Activated CD4-positive, alpha-beta T cell treated with anti-CD3 and anti-CD28 coated beads for 48 hours (primary cell): ENCODE results near the gene DLL4.
A peak's percentile ranks its signal among the peaks of the same experiment; 100 is the strongest.

Source experiments
- DNase-seq: peaks from one replicate; pipeline ENCODE4 v3.0.0-alpha.2; 2020

Gene DLL4

DNA sequence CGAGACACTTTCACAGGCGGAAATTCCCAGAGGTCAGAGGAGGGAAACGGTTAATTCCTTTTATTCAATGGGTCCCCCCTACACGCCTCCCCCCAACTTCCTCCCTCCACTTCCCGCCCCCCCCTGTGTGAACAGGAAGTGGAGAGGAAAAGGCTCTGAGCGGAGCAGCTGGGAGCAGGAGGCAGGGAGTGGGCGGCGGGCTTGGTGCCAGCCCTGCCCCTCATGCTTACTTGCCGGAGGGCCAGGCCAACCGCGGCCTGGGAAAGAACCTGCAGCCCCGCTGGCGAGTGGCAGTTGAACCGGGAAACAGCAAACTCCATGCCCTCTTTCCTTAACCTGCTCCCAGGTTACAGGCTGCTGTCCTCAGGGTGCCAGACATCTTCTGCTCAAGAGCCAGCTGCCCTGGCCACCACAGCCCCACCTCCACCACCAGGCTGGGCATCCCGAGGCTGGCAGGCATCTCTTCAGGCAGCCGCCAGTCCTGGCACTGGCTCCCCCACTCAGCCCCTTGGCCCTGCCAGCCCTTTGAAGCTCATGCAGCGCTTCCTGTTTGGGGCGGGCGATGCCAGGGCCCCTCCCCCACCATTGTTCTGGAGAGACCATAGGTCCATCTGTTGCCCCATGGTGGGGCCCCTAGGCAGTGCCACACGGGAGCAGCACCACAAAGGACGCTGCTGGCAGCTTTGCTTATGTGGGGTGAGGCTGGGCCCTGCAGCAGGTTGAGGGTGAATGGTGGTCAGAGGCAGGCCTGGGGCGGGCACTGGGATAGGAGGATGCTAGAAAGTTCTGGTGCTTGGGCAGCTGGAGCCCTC, 21.9 kb upstream of the DLL4 start:
- DNase-seq = peak; percentile 74

DNA sequence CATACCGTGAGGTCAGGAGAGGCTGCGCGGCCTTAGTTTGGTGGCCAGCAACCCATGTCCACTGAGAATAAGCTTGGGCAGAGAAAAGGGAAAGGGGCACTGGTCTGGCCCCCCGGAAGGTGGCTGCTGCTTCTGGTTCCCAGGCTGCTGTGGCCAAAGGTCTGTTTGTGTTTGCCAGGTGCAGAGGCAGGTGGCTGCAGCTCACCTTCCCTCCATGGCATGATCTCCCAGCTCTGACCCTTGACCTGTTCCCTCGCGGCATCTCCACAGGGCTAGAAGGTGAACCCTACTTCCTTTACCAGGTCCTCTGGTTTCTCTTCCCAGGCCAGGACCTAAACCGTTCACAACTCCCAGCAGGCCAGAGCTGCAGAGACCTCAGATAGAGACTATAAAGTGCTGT, 21.0 kb upstream of the DLL4 start:
- no peak for DNase-seq

DNA sequence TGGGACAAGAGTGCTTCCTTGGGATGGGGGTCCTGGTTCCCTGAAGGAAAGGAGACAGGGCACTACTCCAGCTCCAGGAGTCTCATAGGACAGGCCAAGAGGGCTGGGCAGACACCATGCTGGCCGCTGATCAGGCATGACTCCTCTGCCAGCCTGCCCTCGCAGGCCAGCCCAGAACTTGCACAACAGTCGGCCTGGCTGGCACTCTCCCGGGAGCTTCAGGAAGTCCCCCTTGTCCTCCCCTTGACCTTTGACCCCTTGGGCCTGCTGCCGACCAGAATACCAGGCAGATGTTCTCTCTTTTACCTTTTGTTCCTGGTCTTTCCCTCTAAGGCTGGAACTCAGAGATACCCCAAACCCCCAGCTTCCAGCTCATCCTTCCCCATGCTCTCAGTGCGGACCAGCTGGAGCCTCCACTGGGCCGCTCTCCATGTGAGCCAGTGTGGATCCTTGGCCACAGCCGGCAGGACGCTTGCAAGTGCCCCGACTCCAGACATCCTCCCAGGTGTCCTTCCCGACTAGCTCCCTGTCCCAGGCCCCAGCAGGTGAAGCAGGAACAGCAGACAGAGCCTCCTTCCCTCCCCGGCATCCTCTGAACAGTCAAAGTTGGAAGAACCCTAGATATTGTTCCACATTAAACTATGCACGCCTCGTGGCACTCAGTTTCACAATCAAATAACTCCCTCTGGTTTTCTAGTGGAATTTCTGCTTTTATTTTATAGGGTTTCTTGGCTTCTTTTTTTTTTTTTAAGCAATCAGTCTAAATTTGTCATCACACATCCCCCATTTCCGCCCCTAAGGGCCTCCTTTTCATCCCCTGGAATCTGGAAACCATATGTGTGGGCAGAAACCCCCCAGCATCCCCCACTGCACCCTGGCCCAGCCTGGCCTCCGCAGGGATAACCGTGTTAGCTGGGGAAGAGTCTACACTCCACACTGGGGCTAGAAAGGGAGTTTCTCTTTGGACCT, 19.2 kb upstream of the DLL4 start:
- DNase-seq = no peak

DNA sequence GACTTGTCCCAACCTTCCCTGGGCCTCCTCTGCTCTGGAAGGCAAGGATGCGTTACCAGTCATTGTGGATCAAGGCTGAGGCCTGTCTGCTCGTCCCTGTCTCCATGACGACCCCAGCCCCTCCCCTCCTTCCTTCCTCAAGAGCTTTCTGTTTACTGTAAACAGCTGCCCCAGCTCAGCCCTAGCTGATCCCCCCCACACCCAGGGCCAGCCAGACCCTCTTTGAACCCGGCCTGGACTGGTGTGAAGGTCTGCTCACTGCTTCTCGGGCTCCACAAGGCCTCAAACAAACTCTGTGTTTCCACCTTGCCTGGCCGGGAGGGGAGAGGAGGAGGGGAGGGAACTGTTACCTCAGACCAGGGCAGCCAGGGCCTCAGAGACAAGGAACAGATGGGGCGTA, 18.0 kb upstream of the DLL4 start:
- no peak for DNase-seq

DNA sequence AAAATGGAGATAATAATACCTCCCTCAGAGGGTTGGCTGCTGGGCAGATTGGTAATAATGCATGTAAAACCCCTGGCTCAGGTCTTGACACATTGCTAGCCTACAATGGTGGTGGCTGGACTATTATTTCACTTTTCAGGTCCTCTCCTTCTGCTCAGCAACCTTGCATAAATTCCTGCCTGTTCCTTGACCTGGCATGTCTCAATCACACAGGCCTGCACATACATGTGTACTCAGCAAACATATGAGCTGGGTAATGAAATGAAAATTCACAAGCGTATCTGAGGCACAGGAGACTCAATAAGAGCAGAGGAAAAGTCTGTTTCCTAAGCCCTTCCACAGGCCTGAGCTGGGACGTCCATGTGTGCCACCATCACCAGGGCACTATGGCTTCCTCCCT, 17.4 kb upstream of the DLL4 start:
- DNase-seq = no peak

DNA sequence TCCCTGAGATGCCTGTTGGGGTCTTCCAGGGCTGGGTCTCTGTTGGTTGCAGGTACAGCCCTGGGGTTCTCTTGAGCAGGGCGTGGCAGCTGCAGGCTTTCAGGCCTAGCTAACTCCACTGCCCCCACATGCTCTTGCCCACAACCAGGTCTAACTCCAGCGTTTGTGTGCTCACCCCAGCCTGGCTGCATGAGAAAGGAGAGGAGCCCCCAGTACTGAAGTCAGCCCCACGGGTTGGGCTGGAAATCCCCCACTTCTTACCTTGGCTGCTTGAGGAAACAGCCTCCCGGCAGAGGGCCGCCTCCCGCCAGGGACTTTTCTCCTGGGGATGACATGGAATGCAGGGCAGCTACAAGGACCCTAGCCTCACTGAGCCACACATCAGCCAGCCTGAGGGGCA, 16.7 kb upstream of the DLL4 start:
- DNase-seq = no peak

GRCh38 chr15:40914013-40914412, 15.1 kb upstream of the DLL4 start:
- no peak for DNase-seq

GRCh38 chr15:40914486-40914885, 14.7 kb upstream of the DLL4 start:
- DNase-seq = no peak

DNA sequence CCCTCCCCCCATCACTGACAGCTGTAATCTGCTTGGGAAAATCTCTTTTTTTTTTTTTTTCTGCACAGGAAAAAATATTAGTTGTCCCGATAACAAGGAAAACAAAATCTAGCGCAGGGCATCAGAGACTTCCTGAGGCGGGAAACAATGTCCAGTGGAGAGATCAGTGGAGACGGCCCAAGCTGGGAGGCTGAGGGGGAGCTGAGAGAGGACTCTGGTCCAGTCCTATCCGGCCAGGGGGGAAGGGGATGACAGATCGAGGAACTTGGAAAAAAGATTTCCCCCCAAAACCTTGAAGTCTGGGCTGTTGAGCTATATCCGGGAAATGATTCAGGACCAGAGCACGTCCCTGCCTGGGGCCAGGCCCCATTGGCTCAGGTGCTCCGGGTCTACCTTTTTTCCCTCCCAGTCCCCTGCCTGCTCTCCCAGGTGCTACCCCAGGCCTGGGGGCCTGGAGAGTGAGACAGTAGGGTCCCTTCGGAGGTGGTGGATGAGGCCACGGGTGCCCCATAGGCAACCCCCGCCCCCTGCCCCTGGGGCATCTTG, 14.0 kb upstream of the DLL4 start:
- DNase-seq = no peak

- DNase-seq = no peak
These were observed 13.5 kb upstream of the DLL4 start for GRCh38 chr15:40915679-40916078.

DNA sequence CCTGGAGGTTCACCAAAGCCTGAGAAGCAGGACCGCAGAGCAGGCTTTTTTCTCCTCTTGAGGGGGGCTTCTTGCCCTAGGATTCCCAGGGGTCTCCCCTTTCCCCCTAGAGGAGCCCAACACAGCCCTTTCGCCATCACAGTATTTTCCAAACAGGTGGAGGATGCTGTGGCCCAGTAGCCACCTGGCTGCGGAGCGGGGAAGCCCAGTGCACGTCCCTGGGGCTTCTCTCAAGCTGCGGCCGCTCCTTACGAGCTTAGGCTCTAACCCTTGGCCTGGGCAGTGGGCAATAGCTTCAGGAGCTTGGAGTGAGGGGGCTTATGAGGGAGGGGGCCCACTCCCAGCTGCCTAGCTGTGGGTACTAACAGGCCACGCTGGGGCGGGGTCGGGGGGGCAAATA, 11.6 kb upstream of the DLL4 start:
- no peak for DNase-seq

GRCh38 chr15:40918146-40918798, 10.9 kb upstream of the DLL4 start:
- no peak for DNase-seq

DNA sequence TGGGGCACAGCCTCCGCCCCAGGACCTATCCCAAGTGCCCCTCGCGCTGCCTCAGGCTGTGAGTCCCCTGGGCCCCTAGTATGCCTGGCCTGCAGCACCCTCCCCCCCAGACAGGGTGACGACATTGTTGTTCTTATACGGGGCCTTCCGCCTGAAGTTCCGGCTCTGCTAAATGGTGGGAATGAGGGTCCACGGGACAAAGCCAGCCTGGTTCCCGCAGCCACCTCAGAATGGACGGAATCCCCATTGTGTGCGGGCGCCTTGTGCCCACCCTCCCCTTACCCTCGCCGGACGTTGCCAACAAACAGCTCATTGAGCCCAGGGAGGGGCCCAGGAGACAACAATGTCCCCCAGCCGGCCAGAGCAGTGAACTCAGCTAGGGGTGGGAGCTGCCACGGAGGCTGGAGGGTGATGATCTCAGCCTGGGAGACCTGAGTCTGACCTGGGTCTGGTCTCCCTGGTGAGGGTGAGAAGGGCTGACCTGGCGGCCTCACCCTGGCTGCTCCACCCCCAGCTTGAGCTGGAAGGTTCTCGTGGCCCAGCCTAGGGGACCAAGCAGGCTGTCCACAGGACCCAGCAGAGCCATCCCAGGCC, 10.2 kb upstream of the DLL4 start:
- DNase-seq = no peak

GRCh38 chr15:40921949-40922607, 7.1 kb upstream of the DLL4 start:
- DNase-seq = no peak

DNA sequence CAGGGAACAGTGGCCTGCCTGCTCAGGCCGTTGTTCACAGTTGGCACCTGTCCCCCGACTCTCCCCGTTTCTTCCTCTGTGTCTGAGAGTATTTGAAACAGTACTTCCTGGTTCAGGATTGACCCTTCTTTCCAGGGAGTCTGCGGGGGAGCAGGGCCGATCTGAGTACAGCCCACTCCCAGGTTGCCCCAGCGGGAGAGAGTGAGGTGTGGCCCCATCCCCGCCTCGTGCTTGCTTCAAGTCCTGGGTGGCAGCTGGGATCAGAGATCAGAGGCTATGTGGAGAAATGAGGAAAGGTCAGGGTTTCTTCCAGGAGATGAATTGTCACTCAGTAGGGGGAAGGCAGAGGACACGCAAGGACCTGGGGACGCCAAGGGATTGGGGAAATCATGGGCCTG, 6.5 kb upstream of the DLL4 start:
- DNase-seq = no peak

- DNase-seq = no peak
These were observed 5.6 kb upstream of the DLL4 start for GRCh38 chr15:40923551-40923950.

GRCh38 chr15:40925495-40925862, 3.7 kb upstream of the DLL4 start:
- no peak for DNase-seq

DNA sequence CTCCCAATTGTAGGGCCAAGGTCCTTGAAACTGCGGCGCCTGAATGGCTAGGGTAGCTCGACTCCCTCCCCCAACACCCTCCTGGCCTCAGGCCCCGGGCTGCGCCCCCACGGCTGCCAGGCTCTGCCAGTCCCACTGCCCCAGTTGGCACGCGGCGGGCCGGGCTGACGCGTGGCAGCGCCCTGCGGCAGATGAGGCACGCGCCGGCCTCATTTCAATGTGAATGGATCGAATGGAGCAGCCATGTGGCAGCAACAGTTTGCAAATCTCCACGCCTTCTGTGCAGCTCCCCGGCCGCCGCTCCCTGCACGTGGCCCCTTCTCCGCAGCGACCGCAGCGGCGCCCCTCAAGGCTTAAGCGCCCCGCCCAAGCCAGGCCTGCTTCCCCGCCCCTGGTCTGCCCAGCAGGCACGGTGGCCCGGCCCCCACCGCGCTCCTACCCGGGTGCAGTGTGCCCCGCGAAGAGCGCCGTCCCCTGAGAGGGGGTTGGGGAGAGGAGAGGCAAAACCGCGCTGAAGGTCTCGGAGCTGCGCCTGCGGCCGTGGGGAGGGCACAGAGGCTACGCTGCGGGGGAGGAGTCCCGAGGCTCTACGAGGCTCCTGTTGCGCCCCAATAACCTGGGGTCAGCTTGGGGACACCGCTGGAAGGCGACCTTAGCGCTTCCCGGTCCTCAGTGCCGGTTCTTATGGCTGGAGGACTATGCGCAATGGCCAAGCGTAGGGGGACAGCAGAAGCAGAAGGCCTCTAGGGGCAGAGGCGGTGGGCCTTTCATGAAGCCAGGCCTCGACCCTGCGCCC, 3.1 kb upstream of the DLL4 start:
- DNase-seq = peak; percentile 23

DNA sequence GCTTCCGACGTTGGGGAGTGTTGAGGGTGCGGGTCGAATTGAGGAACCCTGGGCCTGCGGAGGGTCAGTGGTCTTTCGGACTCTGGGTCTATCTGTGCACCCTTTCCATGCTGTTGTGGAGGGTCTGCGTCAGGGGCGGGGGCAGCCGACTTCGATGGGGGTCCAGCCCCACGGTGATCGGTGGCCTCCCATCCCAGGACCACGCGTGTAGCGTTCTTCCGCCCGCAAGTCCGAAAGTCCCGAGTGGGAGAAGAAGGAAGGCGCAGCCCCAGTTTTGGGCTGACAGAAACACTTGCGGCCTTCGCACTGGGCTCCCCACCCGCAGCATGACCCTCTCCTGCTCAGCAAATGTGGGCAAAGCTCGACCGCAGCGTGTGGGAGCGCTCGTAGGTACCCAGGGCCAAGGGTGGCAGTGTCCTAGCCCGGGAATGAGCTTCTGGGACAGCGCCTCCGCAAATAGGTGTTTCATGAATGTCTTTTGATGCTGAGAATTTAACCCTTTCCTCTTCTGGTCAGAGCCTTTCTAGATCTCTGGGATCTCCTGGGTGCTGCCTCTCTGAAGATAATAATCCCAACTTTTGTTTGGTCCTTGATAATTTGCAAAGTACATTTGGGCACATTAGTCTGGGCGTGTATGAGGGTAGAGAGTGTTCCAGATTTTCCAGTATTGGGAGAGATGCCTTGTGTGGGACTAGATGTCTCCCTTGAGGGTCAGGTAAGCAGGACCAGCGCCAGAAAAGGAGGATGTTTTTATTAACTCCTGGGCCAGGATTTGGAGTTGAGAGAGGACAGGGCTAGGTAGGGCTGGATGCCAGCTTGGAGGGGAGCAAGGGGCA, 2.3 kb upstream of the DLL4 start:
- DNase-seq = no peak

DNA sequence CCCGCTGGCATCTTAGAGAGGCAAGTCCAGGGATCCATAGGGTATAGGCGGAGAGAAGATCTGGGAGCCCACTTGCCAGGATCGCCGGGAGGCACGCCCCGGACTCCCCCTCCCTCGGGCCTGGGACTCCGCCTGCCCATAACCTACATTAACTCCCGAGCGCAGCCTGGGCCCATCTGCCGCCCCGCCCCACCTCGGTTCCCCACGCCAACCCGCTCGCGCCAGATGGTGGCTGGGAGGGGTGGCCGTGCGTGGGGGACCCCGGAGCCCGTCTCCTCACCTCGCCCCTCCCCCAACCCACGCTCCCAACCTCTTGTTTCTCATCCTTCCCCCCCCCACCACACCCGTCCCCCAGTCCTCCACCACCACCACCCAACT, 1.7 kb upstream of the DLL4 start:
- no peak for DNase-seq
